BE2C (cell line): Measurements from ENCODE around the gene PPP1CB.
"Not testable (repeated sequence)": the region's sequence is repeated elsewhere in the genome, so short reads cannot be mapped to it uniquely, and the experiment has no call there.

Experiments used
- DNase-seq: peaks from one replicate; pipeline ENCODE4 v3.0.0-alpha.2; 2020
- H3K27me3 ChIP-seq: fragments of 250-450 bp; sonication (Bioruptor Pico); 2 replicates; pipeline ENCODE4 v1.5.1; 2020; ENCODE audit warnings: mild to moderate bottlenecking
- H3K36me3 ChIP-seq: fragments of 250-450 bp; sonication (Bioruptor Pico); 2 replicates; pipeline ENCODE4 v1.5.1; 2020; ENCODE audit warnings: mild to moderate bottlenecking
- H3K4me1 ChIP-seq: fragments of 250-450 bp; sonication (Bioruptor Pico); 2 replicates; pipeline ENCODE4 v1.5.1; 2020
- H3K4me3 ChIP-seq: 2 replicates; pipeline ENCODE4 v1.5.1; 2011; ENCODE audit warnings: low read depth, low read length
- H3K9me3 ChIP-seq: fragments of 250-450 bp; sonication (Bioruptor Pico); 2 replicates; pipeline ENCODE4 v1.5.1; 2020
- TF ChIP-seq, protein P1 (sequence below): IDR thresholded peaks from 2 replicates; pipeline ENCODE4 v1.5.1; 2012; ENCODE audit warnings: mild to moderate bottlenecking, low read depth, low read length

Gene PPP1CB

DNA sequence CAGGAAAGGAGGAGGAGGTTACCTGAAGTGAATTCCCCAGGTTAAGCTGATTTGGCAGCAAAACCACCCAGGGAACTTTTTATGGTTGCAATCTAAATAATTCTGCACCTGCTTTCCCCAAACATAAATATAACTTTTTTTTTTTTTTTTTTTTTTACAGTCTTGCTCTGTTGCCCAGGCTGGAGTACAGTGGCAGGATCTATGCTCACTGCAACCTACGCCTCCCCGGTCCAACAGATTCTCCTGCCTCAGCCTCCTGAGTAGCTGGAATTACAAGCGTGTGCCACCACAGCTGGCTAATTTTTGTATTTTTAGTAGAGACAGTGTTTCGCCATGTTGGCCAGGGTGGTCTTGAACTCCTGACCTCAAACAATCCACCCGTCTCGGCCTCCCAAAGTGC, 16.1 kb upstream of the PPP1CB start:
- no peaks in the 10 kb centered on the region for H3K36me3 ChIP-seq
- no peak for DNase-seq
- H3K27me3 ChIP-seq = no peaks in the 10 kb centered on the region
- TF ChIP-seq, protein P1, sequence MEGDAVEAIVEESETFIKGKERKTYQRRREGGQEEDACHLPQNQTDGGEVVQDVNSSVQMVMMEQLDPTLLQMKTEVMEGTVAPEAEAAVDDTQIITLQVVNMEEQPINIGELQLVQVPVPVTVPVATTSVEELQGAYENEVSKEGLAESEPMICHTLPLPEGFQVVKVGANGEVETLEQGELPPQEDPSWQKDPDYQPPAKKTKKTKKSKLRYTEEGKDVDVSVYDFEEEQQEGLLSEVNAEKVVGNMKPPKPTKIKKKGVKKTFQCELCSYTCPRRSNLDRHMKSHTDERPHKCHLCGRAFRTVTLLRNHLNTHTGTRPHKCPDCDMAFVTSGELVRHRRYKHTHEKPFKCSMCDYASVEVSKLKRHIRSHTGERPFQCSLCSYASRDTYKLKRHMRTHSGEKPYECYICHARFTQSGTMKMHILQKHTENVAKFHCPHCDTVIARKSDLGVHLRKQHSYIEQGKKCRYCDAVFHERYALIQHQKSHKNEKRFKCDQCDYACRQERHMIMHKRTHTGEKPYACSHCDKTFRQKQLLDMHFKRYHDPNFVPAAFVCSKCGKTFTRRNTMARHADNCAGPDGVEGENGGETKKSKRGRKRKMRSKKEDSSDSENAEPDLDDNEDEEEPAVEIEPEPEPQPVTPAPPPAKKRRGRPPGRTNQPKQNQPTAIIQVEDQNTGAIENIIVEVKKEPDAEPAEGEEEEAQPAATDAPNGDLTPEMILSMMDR = no peak
- H3K4me3 ChIP-seq = no peak overlapping the region
- no peaks in the 10 kb centered on the region for H3K9me3 ChIP-seq
- H3K4me1 ChIP-seq = no peaks in the 10 kb centered on the region

DNA sequence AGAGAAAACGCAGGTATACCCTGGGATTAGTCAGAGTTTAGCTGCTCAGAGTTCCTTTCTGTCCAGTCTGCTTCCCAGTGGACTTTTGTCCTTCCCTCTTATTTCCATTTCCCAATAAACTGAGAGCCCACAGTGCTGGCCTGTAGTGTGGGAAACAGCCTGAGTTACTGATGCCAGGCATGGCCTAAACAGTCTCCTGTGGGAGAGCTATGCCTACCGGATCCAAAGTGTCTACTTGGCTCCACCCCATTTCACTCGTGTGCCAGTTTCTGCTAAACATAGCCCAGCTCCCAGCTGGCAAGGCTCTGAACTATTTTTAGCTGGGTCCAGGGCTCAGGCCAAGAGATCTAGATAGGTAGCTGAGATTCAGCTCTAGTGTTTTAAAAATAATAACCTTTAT, 15.6 kb upstream of the PPP1CB start:
- DNase-seq = no peak
- Histone ChIP-seq H3K27me3 (no peaks in the 10 kb centered on the region), H3K36me3 (no peaks in the 10 kb centered on the region), H3K4me3 (no peak overlapping the region), H3K4me1 (no peaks in the 10 kb centered on the region), H3K9me3 (no peaks in the 10 kb centered on the region)
- TF ChIP-seq, protein P1 = no peak

DNA sequence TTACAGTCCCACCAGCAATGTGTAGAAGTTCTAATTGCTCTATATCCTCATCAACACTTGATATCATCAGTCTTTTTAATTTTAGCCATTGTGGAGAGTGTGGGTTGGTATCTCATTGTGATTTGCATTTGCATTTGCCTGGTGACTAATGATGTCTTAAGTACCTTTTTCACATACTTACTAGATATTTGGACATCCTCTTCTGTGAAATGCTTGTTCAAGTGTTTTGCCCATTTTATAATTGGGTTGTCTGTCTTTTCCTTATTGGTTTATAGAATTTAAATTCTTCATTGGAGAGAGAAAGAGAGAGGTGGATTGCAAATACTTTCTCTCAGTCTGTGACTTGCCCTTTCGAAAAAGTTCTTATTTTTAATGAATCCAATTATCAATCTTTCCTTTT, 14.0 kb upstream of the PPP1CB start:
- Histone ChIP-seq H3K4me3 (no peak overlapping the region), H3K36me3 (no peaks in the 10 kb centered on the region), H3K4me1 (no peaks in the 10 kb centered on the region), H3K9me3 (no peaks in the 10 kb centered on the region), H3K27me3 (no peaks in the 10 kb centered on the region)
- TF ChIP-seq, protein P1 = no peak
- no peak for DNase-seq

DNA sequence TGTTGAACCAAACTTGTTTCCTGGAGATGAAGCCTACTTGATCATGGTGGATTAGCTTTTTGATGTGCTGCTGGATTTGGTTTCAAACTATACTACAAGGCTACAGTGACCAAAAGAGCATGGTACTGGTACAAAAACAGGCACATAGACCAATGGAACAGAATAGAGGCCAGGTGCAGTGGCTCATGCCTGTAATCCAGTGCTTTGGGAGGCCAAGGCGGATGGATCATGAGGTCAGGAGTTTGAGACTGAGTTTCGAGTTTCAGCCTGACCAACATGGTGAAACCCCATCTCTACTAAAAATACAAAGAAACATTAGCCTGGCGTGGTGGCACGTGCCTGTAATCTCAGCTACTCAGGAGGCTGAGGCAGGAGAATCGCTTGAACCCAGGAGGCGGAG, 9.0 kb upstream of the PPP1CB start:
- not testable (repeated sequence) for DNase-seq, H3K4me3 ChIP-seq

GRCh38 chr2:28745225-28745624, 6.4 kb upstream of the PPP1CB start:
- H3K36me3 ChIP-seq = no peaks in the 10 kb centered on the region
- H3K4me3 ChIP-seq = no peak overlapping the region
- DNase-seq = no peak
- H3K4me1 ChIP-seq = peaks cover 8% of the 10 kb centered on the region
- H3K9me3 ChIP-seq = no peaks in the 10 kb centered on the region
- no peaks in the 10 kb centered on the region for H3K27me3 ChIP-seq
- TF ChIP-seq, protein P1 = no peak

More for the DNA sequence above, 9.0 kb upstream of the PPP1CB start:
- not testable (repeated sequence) for H3K27me3 ChIP-seq, H3K9me3 ChIP-seq, H3K4me1 ChIP-seq, H3K36me3 ChIP-seq

GRCh38 chr2:28745876-28746275, 5.8 kb upstream of the PPP1CB start:
- TF ChIP-seq, protein P1 = no peak
- no peaks in the 10 kb centered on the region for H3K27me3 ChIP-seq
- H3K4me1 ChIP-seq = peaks cover 12% of the 10 kb centered on the region

More at GRCh38 chr2:28745876-28746275, 5.8 kb upstream of the PPP1CB start:
- H3K9me3 ChIP-seq = no peaks in the 10 kb centered on the region
- H3K4me3 ChIP-seq = no peak overlapping the region
- DNase-seq = no peak
- no peaks in the 10 kb centered on the region for H3K36me3 ChIP-seq
